ENCODE measurements around the gene C19orf47.

Gene C19orf47, protein sequence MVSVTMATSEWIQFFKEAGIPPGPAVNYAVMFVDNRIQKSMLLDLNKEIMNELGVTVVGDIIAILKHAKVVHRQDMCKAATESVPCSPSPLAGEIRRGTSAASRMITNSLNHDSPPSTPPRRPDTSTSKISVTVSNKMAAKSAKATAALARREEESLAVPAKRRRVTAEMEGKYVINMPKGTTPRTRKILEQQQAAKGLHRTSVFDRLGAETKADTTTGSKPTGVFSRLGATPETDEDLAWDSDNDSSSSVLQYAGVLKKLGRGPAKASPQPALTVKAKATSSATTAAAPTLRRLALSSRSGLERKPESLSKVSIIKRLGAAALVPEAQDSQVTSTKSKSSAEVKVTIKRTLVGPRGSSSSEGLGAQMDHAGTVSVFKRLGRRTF

DNA sequence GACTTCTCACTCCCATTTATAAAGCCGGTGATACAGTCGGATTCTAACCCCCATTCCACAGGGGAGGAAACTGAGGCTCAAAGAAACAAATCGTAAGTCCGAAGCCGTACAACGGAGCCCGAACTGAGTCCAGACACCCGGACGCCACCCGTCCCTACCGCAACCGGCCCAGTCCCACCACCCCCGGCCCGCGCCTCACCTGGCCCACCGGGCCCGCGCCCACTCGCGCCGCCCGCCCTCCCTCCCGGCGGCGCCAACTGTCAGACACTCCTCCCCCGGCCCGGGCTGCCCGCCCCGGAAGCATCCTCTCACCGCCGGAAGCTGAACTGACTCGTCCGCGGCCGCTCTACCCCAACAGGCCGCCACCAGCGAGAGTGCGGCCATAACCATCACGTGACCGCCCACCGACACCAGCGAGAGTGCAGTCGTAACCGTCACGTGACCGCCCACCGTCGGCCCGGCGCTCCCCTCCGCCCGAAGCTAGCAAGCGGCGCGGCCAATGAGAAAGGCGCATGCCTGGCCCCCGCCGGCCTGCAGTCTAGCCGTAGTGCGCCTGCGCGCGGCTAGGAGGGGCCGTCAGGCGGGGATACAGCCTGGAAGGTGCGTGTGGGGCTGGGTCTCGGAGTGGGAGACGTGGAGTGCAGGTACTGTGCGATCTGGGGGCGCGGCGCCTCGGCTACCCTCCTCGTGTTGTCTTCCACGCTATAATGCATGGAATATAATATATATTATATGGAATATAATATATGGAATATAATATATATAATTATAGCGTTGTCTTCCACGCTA lies at the start of gene C19orf47, which contains the start of gene PLD3:
Gene C19orf47 (minus strand): TSS at position 273 of the 789 bp plus-strand sequence. CDS start 6,540 bp downstream, outside the sequence.
Gene PLD3 (plus strand): TSS at position 571 of the 789 bp plus-strand sequence. CDS start 17,789 bp downstream, outside the sequence.
- peak; percentile 91 to 100 (median 99) for DNase-seq

DNA sequence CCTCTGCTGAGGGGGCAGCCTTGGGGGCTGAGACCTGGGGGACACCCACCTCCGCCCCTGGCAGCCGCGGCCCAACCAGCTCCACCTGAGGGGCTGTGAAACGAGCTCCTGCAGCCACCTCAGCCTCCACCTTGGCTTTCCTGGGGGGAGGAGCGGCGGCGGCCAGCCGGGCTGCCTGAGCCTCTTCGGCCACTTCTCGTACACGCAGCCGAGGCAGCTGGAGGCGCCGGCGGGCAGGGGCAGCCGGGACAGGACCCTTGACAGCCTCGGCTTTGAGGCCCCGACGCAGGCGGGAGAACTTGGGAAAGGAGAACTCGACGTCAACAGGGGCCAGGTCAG lies 49.3 kb upstream of the C19orf47 start:
- DNase-seq = no peak

DNA sequence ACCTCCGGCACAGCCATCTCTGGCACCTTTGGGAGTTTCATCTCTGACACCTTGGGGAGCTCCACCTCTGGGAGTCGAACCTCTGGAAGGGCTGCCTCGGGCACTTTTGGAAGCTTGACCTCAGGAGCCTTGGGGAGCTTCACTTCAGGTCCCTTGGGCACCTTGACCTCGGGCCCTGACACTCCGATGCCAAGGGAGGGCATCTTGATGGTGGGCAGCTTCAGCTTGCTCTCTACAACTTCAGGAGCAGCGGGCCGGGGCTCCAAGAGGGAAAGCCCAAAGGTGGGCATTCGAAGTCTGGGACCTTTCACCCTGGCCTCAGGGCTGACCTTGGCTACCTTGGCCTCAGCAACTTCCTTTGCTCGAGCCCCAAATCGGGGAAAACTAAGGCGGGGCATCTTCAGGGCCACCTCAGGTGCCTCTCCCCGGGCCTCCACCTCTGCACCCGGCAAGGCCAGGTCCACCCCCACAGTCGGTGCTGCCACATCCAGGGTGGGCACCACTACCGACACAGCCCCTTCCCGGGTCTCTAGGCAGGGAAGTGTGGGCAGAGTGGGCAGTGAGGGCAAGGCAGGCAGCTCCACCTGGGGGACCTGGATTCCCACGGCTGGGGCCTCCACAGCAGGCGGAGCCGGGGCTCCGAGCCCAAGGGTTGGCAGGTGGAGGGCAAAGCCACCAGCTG lies 48.8 kb upstream of the C19orf47 start:
- DNase-seq = no peak

DNA sequence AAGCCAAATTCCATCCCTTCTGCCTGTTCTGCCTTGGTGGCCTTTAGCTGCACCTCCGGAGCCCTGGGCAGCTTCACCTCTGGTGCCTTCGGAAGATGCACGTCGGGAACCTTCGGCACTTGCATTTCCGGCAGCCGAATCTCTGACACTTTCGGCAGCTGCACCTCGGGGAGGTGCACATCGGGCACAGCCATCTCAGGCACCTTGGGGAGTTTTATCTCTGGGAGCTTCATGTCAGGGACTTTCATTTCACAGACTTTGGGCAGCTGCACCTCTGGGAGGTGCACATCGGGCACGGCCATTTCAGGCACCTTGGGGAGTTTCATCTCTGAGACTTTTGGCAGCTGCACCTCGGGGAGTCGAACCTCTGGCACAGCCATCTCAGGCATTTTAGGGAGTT lies 47.8 kb upstream of the C19orf47 start:
- no peak for DNase-seq

DNA sequence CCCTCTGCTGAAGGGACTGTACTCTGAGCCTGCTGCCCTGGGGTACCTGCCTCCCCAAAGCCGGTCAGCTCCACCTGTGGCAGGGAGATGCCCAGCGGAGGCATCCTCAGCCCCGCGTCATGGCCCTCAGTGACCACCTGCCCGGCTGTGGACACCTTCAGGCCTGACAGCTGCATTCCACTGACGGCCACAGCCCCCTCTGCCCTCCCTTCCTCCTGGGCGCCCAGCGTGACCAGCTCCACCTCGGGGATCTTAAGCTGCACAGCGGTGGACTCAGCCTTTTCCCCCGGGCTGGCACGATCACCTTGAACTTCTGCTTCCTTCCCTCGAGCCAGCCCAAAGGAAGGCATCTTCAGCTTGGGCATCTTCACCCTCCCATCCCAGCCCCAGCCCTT lies 46.6 kb upstream of the C19orf47 start:
- no peak for DNase-seq

DNA sequence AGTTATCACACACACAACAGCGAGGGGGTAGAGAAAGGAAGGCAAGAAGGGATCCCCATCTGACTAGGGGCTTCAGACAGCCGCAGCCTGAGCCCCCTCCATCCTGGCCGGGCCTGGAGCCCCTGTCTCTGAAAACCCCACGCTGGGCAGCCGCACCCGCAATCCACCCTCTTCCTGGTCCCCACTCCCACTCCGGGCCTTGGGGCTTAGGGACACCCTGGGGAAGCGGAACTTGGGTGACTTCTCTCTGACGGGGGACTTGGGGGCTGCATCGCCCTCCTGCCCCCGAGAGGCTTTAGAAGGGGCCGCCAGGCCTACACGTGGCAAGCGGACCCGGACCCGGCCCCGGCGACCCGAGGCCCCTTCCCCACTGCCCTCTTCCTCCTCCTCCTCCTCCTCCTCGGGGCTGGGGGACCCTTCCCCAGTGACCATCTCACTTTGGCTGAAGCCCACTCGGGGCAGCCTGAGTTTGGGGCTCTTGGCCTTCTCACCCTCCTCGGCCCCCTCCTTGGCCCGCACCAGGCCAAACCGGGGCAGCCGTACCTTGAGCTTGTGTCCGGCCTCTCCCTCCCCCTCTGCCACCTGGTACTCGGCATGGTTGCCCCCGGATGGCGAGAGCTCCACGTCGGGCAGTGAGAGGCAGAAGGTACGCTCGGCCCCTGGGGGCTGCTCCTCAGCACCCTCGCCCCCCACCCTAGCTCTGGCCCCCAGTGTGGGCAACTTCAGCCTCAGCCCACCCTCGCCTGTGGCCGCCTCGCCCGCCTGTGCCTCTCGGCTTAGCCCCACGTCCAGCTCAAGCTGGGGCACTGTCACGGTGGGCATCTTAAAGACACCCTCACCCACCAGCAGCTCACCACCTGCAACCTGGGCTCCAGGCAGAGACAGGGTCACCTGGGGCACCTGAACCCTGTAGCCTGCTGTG lies 46.0 kb upstream of the C19orf47 start:
- DNase-seq = no peak

DNA sequence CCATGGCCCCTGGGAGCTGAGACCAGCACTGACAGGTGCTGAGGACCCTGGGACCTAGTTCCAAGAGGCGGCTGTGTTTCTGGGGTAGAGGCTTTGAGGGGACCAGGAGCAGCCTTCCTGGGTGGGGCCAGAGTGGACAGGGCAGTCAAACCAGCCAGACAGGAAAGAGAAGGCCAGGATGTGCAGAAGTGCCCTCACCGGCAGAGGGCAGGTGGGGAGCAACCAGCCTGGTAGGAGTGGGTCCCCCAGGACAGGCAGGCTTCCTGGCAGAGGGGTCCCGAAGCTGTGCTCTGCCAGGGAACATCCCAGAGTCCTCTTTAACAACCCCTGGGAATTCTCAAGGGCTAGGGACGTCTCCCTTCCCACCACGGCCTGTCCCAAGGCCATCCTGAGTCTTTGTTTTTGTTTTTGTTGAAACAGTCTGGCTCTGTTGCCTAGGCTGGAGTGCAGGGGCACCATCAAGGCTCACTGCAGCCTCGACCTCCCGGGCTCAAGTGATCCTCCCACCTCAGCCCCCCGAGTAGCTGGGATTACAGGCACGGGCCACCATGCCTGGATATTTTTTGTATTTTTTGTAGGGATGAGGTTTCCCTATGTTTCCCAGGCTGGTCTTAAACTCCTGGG lies 44.8 kb upstream of the C19orf47 start:
- no peak for DNase-seq

DNA sequence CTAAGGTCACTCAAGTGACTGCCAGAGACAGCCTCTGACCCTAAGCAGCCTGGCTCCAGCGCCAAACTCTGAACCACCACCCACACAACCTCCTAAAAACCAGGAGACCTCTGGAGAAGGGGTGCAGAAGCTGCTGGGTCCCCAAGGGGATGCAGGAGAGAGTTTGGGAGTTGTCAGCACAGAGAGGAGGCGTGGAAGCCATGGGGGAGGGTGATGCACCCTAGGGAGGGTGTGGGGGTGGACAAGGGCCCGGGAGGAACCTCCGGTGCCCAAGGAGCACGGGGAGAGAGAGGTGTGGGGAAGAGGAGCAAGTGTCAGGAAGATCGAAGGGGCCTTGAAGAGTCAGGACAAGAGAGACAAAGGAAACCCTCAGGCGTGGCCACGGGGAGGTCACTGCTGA lies 43.9 kb upstream of the C19orf47 start:
- DNase-seq = no peak

DNA sequence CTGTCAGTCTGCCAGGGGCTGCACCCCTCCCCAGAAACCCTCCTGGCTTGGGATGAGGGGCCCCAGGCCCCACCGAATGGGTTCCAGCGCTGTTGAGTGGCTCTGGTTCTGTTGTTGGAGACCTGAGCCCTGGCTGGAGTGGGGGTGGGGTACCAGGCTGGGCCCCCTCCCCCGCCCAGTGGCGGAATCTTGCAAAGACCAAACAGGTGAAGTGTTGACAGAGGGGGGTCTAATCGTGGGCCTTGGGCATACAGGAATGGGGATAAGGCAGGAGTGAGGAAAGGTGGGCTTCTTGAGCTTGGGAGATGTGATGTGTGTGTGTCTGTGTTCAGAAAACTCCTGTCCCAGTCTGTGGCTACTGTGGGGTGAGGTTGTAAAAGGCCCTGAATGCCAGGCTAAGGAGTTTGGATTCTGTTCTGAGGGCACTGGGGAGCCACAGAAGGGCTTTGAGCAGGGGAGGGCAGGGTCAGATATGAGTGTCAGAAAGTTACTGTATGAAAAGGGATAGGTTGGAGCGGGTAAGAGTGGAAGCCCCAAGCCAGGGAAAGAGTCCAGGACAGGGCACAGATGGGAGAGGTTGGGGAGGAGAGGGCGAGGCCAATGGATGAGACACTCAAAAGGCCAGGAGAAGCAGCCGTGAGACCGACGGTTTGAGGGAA lies 42.0 kb upstream of the C19orf47 start, which contains the start of gene HIPK4:
Gene HIPK4 (minus strand): TSS at position 98 of the 659 bp plus-strand sequence. CDS start 279 bp downstream, outside the sequence.
- DNase-seq = no peak

DNA sequence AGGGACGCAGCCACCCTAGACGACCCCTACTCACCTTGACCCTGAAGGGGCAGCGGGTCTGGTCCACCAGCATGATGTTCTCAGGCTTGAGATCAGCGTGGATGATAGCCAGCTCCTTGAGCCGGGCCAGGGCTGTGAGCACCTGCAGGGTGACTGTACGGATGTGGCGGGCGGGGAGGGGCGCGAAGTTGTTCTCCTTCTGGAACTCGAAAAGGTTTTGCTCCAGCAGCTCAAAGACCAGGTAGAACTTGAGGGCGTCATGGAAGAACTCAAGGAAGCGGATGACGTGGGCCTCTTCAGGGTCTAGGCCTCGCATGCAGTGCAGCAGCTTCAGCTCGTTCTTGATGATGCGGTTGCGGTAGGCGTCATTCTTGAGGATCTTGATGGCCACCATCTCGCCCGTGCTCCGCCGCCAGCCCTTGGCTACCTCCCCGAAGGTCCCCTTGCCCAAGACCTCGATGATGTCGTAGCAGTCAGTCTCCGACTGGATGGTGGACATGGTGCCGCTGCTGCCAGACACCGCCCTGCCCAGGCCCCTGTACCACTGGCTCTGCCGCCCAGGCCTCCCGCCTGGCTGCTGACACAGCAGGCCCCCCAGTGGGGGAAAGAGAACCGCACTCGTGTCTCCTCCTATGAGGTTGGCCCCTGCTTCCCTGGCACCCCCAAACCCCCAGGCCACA lies 41.3 kb upstream of the C19orf47 start:
- no peak for DNase-seq

DNA sequence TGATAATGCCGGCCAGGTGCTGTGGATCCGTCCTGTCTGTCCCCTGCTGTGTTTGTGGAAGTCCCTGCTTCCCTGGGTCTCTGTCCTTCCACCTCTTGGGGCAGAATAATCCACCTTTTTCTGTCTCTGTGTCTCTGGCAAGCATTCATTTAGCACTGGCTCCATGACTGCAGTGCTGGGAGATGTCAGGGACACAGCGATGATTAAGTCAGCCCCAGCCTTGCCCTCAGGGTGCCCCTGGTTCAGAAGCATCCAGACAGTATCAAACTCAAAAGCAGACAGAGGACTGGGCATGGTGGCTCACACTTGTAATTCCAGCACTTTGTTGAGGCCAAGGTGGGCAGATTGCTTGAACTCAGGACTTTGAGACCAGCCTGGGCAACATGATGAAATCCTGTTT lies 40.3 kb upstream of the C19orf47 start:
- no peak for DNase-seq

DNA sequence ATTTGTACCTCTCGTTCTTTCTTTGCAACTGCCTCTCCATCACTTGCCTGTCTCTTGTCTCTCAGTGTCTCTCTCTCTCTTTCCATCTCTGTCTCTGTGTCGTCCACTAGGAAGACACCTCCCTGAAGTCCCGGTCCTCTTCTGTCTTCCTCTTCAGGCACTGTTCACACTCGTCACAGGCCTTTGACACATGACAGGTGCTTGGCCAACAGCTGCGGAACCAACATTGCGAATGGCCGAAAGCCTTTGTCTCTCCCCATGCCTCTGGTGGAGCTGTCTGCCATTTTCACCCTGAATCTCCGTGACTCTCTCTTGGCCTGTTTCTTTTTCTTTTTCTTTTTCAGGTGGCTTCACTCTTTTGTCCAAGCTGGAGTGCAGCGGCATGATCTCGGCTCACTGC lies 39.0 kb upstream of the C19orf47 start:
- no peak for DNase-seq

DNA sequence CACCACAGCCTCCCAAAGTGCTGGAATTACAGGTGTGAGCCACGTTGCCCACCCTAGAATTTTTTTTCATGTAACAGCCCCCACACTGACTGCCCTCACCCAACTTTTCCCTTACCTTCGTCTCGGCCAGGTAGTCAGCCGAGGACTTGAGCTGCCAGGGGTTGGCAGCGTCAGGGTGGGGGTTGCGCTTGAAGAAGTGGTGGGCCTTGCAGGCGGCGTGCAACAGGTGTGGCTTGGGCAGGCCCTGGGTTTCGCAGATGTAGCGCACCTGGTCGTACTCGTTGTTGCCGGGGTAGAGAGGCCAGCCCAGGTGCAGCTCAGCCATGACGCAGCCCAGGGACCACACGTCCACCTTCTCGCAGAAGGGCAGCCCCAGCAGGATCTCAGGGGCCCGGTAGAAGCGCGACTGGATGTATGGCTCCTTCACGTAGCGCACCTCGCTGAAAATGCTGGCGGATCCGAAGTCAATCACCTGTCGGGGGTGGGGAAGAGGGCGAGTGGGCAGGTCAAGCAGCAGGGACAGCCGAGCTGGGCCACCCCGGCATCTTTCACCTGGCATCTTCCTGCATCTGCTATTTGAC lies 35.6 kb upstream of the C19orf47 start:
- DNase-seq = no peak

DNA sequence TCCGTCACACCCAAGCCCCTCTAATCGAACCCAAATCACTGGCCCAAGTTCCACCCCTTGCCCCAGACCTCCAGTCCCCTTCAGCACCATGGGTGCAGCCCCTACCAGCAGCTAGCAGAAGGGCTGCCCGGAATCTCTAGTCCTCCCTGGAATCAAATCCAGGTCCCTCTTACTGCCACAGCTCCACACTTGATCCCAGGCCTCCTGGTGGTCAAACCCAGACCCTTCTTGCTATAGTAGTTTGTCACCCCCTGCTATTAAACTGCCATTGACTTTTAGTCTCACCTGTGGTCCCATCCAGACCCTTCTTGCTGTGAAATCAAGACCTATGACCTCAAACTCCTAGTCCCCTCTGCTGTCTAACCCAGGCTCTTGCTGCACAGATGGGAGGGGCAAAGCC lies 33.1 kb upstream of the C19orf47 start:
- DNase-seq = no peak

DNA sequence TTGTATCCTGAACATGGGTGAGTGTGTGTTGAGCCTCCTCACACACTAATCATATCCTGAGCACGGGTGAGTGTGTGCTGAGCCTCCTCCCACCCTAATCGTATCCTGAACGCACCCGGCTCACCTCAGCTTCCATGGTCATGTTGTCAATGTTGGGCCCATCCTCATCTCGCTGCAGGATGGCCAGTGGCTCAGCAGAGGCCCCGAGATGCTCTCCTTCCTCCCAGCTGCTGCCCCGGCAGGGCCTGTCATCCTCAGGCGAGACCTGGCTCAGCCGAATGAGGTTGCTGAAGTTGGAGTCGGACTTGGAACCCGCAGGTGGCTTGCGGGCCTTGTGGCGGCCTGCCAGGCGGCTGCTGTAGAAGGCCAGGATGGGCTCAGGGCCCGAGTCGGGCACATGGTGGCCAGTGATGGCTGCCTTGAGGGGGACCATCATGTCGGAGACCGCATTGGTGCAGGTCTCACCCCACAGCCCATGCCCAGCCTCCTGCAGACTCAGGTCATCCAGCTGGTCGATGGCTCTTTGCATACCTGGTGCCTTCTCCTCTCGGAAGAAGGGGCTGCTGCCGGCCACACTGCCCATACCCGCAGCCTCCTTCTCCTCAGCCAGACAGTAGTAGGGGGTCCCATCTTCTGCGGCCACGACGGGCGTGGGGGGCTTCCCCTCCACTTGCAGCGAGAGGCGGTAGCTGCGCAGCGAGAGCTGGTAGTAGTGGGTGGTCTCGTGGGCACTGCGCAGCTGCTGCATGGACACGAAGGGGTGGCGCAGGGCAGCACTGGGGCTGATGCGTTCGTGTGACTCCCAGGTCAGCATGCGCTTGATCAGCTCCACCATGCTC lies 32.2 kb upstream of the C19orf47 start:
- no peak for DNase-seq

DNA sequence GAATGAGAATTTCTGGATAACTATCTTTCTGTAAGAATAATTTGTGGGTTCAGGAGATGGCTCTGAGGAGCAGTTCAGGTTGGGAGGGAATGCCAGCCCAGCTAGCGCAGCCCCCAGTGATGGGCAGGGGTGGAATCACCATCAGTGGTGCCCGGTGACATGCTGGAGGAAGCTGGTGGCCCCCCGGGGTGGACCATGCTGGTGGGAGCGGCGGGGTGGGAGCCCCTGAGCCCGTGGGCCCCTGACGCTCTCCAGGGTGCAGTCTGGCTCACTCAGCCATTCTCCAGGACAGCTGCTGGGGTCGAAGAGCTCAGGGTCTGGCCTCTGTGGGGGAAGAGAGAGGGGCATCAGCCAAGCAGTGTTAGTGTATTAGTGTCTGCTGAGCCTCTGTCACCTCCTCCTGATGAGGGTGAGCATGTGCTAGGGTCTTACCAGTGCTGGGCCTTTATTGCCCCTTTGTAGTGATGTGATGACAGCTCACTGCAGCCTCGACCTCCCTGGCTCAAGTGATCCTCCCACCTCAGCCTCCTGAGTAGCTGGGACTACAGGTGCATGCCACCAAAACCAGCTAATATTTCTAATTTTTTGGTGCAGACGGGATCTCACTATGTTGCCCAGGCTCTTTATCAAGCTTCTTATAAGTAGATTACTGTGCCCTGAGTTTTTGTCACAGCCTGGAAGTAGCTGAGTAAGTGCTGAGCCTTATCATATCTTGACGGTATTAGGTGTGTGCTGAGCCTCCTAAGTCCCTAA lies 31.4 kb upstream of the C19orf47 start:
- no peak for DNase-seq

DNA sequence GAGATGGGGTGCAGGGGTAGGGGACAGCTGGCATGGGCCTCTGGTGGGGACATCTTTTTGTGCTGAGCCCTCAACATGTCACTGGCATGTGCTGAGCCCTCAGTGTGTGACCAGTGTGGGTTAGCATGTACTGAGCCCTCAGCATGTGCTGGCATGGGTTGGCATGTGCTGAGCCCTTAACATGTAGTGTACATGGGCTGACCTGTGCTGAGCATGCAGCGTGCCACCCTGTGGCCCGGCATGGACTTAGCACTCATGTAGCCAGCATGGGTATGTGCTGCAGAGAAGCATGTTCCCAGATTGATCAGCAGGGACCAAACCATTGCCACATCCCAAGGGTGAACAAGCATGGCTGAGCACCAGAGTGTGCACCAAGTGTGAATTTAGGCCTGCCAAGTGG lies 30.3 kb upstream of the C19orf47 start:
- DNase-seq = no peak
